Trophoblast cell (in vitro differentiated cells and primary cell): ENCODE results near the gene NUCB2.

Experiments
- DNase-seq, 2 donors: peaks; one replicate each; pipeline ENCODE4 v3.0.0-alpha.2; 2016
- H2AFZ ChIP-seq: 2 replicates; pipeline ENCODE4 v1.6.1; 2013; ENCODE audit warnings: low read length, moderate library complexity, mild to moderate bottlenecking; ENCODE audit not compliant: insufficient read depth, poor library complexity
- H2AK5ac ChIP-seq: 2 replicates; pipeline ENCODE4 v1.6.1; 2013; ENCODE audit warnings: mild to moderate bottlenecking, low read length
- H2BK120ac ChIP-seq: 2 replicates; pipeline ENCODE4 v1.6.1; 2013; ENCODE audit warnings: low read length, mild to moderate bottlenecking, moderate library complexity; ENCODE audit not compliant: insufficient read depth, poor library complexity
- H2BK12ac ChIP-seq: 2 replicates; pipeline ENCODE4 v1.6.1; 2013; ENCODE audit warnings: mild to moderate bottlenecking, low read length, moderate library complexity
- H2BK5ac ChIP-seq: 2 replicates; pipeline ENCODE4 v1.6.1; 2013; ENCODE audit warnings: low read length, low read depth, moderate library complexity, mild to moderate bottlenecking; ENCODE audit not compliant: poor library complexity
- H3K14ac ChIP-seq: 2 replicates; pipeline ENCODE4 v1.6.1; 2013; ENCODE audit warnings: mild to moderate bottlenecking, low read length
- H3K18ac ChIP-seq: 2 replicates; pipeline ENCODE4 v1.6.1; 2013; ENCODE audit warnings: mild to moderate bottlenecking, low read length
- H3K23ac ChIP-seq: 2 replicates; pipeline ENCODE4 v1.6.1; 2013; ENCODE audit warnings: low read length
- H3K27ac ChIP-seq: 2 replicates; pipeline ENCODE4 v1.5.1; 2013; ENCODE audit warnings: low read depth, mild to moderate bottlenecking, inconsistent platforms, low read length, moderate library complexity
- H3K27me3 ChIP-seq: 2 replicates; pipeline ENCODE4 v1.6.1; 2013; ENCODE audit warnings: inconsistent platforms, mild to moderate bottlenecking, low read length, moderate library complexity; ENCODE audit not compliant: insufficient read depth
- H3K36me3 ChIP-seq, 2 experiments: 1 replicate in 1 of 2; 2 replicates in 1 of 2; pipeline ENCODE4 v1.6.1; 2013; ENCODE audit warnings: low read length in 2 of 2, mild to moderate bottlenecking in 2 of 2, moderate library complexity in 1 of 2; ENCODE audit not compliant: insufficient read depth in 2 of 2, control insufficient read depth in 1 of 2
- H3K4ac ChIP-seq: 2 replicates; pipeline ENCODE4 v1.6.1; 2013; ENCODE audit warnings: low read depth, mild to moderate bottlenecking, low read length, moderate library complexity
- H3K4me1 ChIP-seq, 2 experiments: 1 replicate in 1 of 2; 2 replicates in 1 of 2; pipeline ENCODE4 v1.6.1; 2013; ENCODE audit warnings: low read length in 2 of 2, mild to moderate bottlenecking in 2 of 2, moderate library complexity in 1 of 2; ENCODE audit not compliant: insufficient read depth in 2 of 2, control insufficient read depth in 1 of 2
- H3K4me2 ChIP-seq: 2 replicates; pipeline ENCODE4 v1.6.1; 2013; ENCODE audit warnings: inconsistent platforms, mild to moderate bottlenecking, low read length, moderate library complexity
- H3K4me3 ChIP-seq: 2 replicates; pipeline ENCODE4 v1.5.1; 2013; ENCODE audit warnings: mild to moderate bottlenecking, low read depth, low read length, inconsistent platforms
- H3K79me1 ChIP-seq: one replicate; pipeline ENCODE4 v1.6.1; 2013; ENCODE audit warnings: low read length
- H3K79me2 ChIP-seq: 2 replicates; pipeline ENCODE4 v1.6.1; 2013; ENCODE audit warnings: low read length, mild to moderate bottlenecking; ENCODE audit not compliant: control insufficient read depth, insufficient read depth, poor library complexity
- H3K9ac ChIP-seq: 2 replicates; pipeline ENCODE4 v1.6.1; 2013; ENCODE audit warnings: mild to moderate bottlenecking, low read length
- H3K9me3 ChIP-seq: 2 replicates; pipeline ENCODE4 v1.6.1; 2013; ENCODE audit warnings: low read depth, mild to moderate bottlenecking, control low read depth, inconsistent platforms, low read length; ENCODE audit not compliant: insufficient read depth
- H4K12ac ChIP-seq: 2 replicates; pipeline ENCODE4 v1.6.1; 2013; ENCODE audit warnings: low read depth, mild to moderate bottlenecking, low read length, moderate library complexity
- H4K8ac ChIP-seq: 2 replicates; pipeline ENCODE4 v1.6.1; 2013; ENCODE audit warnings: low read depth, mild to moderate bottlenecking, low read length, moderate library complexity
- H4K91ac ChIP-seq: one replicate; pipeline ENCODE4 v1.6.1; 2013; ENCODE audit warnings: low read depth, mild to moderate bottlenecking, low read length, moderate library complexity
- WGBS: extraction: QIAGEN DNeasy Blood & Tissue Kit; methylation state at CpG from one replicate; pipeline ENCODE4 v1.1.7; 2013; ENCODE audit warnings: missing lambda C conversion rate; ENCODE audit not compliant: insufficient read length, insufficient coverage; ENCODE audit errors: extremely low coverage; 5-methylcytosine and 5-hydroxymethylcytosine counted together

Gene NUCB2

GRCh38 chr11:17379383-17380180 is 103.0 kb downstream of the NUCB2 start:
- Histone ChIP-seq H3K27ac (no peak overlapping the region), H2AK5ac (no peak overlapping the region), H3K27me3 (no peaks in the 10 kb centered on the region), H3K79me2 (no peaks in the 10 kb centered on the region), H3K4me3 (no peak overlapping the region), H4K12ac (no peak overlapping the region), H3K23ac (no peak overlapping the region), H3K4ac (no peak overlapping the region), H2BK120ac (no peak overlapping the region), H3K18ac (no peak overlapping the region), H2BK5ac (no peak overlapping the region), H3K9me3 (peaks cover 2% of the 10 kb centered on the region), H3K79me1 (no peaks in the 10 kb centered on the region), H3K9ac (no peak overlapping the region), H3K14ac (no peak overlapping the region), H3K4me2 (no peak overlapping the region), H2AFZ (no peak overlapping the region), H4K8ac (no peak overlapping the region), H2BK12ac (no peak overlapping the region), H3K4me1 (no peaks in the 10 kb centered on the region), H4K91ac (no peak overlapping the region), H3K36me3 (no peaks in the 10 kb centered on the region)
- DNase-seq = no peak
- WGBS = no CpG with 5 or more reads among the region's 7 CpGs

GRCh38 chr11:17381156-17381555 is 104.6 kb downstream of the NUCB2 start:
- H3K4me3 ChIP-seq = no peak overlapping the region
- no CpG with 5 or more reads among the region's 4 CpGs for WGBS
- H3K9me3 ChIP-seq = peaks cover 2% of the 10 kb centered on the region
- H4K91ac ChIP-seq = no peak overlapping the region
- H3K14ac ChIP-seq = no peak overlapping the region
- H3K27ac ChIP-seq = no peak overlapping the region
- no peaks in the 10 kb centered on the region for H3K27me3 ChIP-seq
- no peak overlapping the region for H2AFZ ChIP-seq
- no peaks in the 10 kb centered on the region for H3K36me3 ChIP-seq
- no peak overlapping the region for H4K8ac ChIP-seq
- no peak overlapping the region for H3K18ac ChIP-seq
- H2BK120ac ChIP-seq = no peak overlapping the region
- H3K4me1 ChIP-seq = no peaks in the 10 kb centered on the region
- H2AK5ac ChIP-seq = no peak overlapping the region
- H3K23ac ChIP-seq = no peak overlapping the region
- H4K12ac ChIP-seq = no peak overlapping the region
- no peak overlapping the region for H3K4me2 ChIP-seq
- no peak overlapping the region for H3K9ac ChIP-seq
- no peaks in the 10 kb centered on the region for H3K79me2 ChIP-seq
- DNase-seq = peak in 1 of 2 donors; percentile 40
- no peak overlapping the region for H2BK12ac ChIP-seq
- H3K4ac ChIP-seq = no peak overlapping the region
- no peaks in the 10 kb centered on the region for H3K79me1 ChIP-seq
- no peak overlapping the region for H2BK5ac ChIP-seq
